OCI-LY7 (cell line): ENCODE results near the gene OSTC. TPM values are rescaled to one million over a fixed set of nuclear protein-coding genes. Genes with fewer than 3 reads are reported as not detected.

Experiments used
- BruUV-seq: library from RNA; stranded (reverse); fragments of 400-500 nt; replicated peaks from 2 replicates; lab custom pipeline; 2021; lab: Mats Ljungman, UMichigan
- CTCF ChIA-PET: fragments of 300-600 bp; sonication (Branson Sonifier 250); formaldehyde crosslinking; loops from one replicate; lab custom pipeline; 2022; ENCODE audit warnings: antibody characterized with exemption; ENCODE audit not compliant: unreplicated experiment; lab: Charles Lee
- POLR2A ChIA-PET: fragments of 300-600 bp; sonication (Branson Sonifier 250); formaldehyde crosslinking; loops from one replicate; lab custom pipeline; 2022; ENCODE audit warnings: antibody characterized with exemption; lab: Charles Lee
- DNase-seq: peaks from one replicate; pipeline ENCODE4 v3.0.0-alpha.2; 2015; ENCODE audit warnings: low spot score
- H2AFZ ChIP-seq: fragments of 200-600 bp; sonication (generic), shearing (Covaris generic); 2 replicates; pipeline ENCODE4 v1.6.1; 2014; ENCODE audit warnings: mild to moderate bottlenecking, antibody characterized with exemption, low read length, moderate library complexity
- H3K27ac ChIP-seq: fragments of 200-600 bp; sonication (generic); 2 replicates; pipeline ENCODE4 v1.5.1; 2014; ENCODE audit warnings: mixed run types, low read depth, mild to moderate bottlenecking, moderate library complexity, low read length, inconsistent platforms; ENCODE audit not compliant: poor library complexity, severe bottlenecking
- H3K36me3 ChIP-seq: fragments of 200-600 bp; sonication (generic); 2 replicates; pipeline ENCODE4 v1.6.1; 2014; ENCODE audit warnings: mild to moderate bottlenecking, antibody characterized with exemption, low read length, moderate library complexity, mixed read lengths; ENCODE audit not compliant: insufficient read depth
- H3K4me1 ChIP-seq: fragments of 200-600 bp; sonication (generic); 2 replicates; pipeline ENCODE4 v1.5.1; 2014; ENCODE audit warnings: mild to moderate bottlenecking, low read length; ENCODE audit not compliant: insufficient read depth, poor library complexity, severe bottlenecking
- H3K4me2 ChIP-seq: fragments of 200-600 bp; sonication (generic); 2 replicates; pipeline ENCODE4 v1.6.1; 2014; ENCODE audit warnings: mild to moderate bottlenecking, low read length
- H3K4me3 ChIP-seq: fragments of 200-600 bp; sonication (generic); 2 replicates; pipeline ENCODE4 v1.5.1; 2014; ENCODE audit warnings: mild to moderate bottlenecking, low read depth, low read length; ENCODE audit not compliant: poor library complexity, severe bottlenecking
- H3K79me2 ChIP-seq: fragments of 200-600 bp; sonication (generic); 2 replicates; pipeline ENCODE4 v1.6.1; 2016; ENCODE audit warnings: low read depth, mild to moderate bottlenecking, low read length, moderate library complexity, mixed read lengths; ENCODE audit not compliant: insufficient read depth
- H3K9me2 ChIP-seq: fragments of 200-600 bp; sonication (generic); 2 replicates; pipeline ENCODE4 v1.6.1; 2016; ENCODE audit warnings: mild to moderate bottlenecking, low read length, mixed read lengths; ENCODE audit not compliant: insufficient read depth
- H3K9me3 ChIP-seq: fragments of 200-600 bp; sonication (generic); 2 replicates; pipeline ENCODE4 v1.6.1; 2014; ENCODE audit warnings: mild to moderate bottlenecking, mixed run types, low read length, mixed read lengths
- H4K20me1 ChIP-seq: fragments of 200-600 bp; sonication (generic); 2 replicates; pipeline ENCODE4 v1.6.1; 2014; ENCODE audit warnings: mild to moderate bottlenecking, antibody characterized with exemption, low read length, moderate library complexity, mixed read lengths; ENCODE audit not compliant: insufficient read depth
- EZH2phosphoT487 ChIP-seq: fragments of 200-600 bp; sonication (generic); IDR thresholded peaks from 2 replicates; pipeline ENCODE4 v1.6.1; 2018; ENCODE audit warnings: low read depth, borderline replicate concordance, mild to moderate bottlenecking, mixed run types, antibody characterized with exemption, low read length, moderate library complexity, mixed read lengths
- intact Hi-C: fragments of 100-400 bp; cut with micrococcal nuclease; formaldehyde crosslinking; loops from one replicate; pipeline ENCODE4 v1.10.0; 2022; ENCODE audit not compliant: unreplicated experiment
- total RNA-seq, 2 experiments: library from RNA; depleted of rRNA in 1 of 2; stranded (reverse); fragments of >200 nt in 1 of 2; shearing (Covaris generic) in 1 of 2; gene quantifications; 2 replicates each; pipeline ENCODE4 v1.2.3, GENCODE V29; 2014 to 2022
- TF ChIP-seq, protein P1 (sequence below): fragments of 200-600 bp; sonication (generic); conservative IDR thresholded peaks from 2 replicates; pipeline ENCODE4 v1.5.1; 2014; ENCODE audit warnings: mild to moderate bottlenecking, antibody characterized with exemption, low read length, moderate library complexity, mixed read lengths

OSTC gene
- total RNA-seq, 2 experiments from 2014 or later: 78.4 to 110 TPM

DNA sequence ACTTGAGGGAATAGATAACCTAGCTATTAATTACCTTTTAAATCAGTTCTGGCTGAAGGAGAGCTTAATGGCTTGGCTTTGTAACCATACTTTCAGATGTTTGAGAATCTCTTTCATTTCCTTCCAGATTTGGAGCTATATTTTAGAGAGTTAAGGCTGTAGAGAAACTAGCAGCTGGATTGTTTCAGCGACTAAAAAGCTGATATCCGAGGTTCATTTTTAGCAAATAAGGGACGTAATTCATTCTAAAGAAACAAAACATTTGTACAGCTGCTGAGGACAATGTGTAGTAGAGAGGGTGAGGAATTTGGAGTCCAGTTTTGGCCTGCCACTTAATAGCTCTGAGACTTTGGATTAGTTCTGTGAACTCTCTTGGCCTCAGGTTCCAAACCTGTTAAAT, 12.2 kb downstream of the OSTC start:
- H3K9me3 ChIP-seq: no peaks in the 10 kb centered on the region
- H3K79me2 ChIP-seq: no peaks in the 10 kb centered on the region
- no peak overlapping the region for H2AFZ ChIP-seq
- H4K20me1 ChIP-seq: no peaks in the 10 kb centered on the region
- ChIA-PET POLR2A (interaction anchor here (1.0 to 3.8 kb wide), 2 partner anchors 12 to 16 kb away, joined by 3 to 12 read pairs; partner anchors contain the start of gene OSTC), CTCF (no interaction called here)
- no peaks in the 10 kb centered on the region for H3K9me2 ChIP-seq
- no peak overlapping the region for H3K27ac ChIP-seq
- intact Hi-C loops: no loop called here
- no peak overlapping the region for H3K4me3 ChIP-seq
- peaks cover 94% of the 10 kb centered on the region for H3K36me3 ChIP-seq
- no peak for TF ChIP-seq EZH2phosphoT487
- TF ChIP-seq, protein P1, sequence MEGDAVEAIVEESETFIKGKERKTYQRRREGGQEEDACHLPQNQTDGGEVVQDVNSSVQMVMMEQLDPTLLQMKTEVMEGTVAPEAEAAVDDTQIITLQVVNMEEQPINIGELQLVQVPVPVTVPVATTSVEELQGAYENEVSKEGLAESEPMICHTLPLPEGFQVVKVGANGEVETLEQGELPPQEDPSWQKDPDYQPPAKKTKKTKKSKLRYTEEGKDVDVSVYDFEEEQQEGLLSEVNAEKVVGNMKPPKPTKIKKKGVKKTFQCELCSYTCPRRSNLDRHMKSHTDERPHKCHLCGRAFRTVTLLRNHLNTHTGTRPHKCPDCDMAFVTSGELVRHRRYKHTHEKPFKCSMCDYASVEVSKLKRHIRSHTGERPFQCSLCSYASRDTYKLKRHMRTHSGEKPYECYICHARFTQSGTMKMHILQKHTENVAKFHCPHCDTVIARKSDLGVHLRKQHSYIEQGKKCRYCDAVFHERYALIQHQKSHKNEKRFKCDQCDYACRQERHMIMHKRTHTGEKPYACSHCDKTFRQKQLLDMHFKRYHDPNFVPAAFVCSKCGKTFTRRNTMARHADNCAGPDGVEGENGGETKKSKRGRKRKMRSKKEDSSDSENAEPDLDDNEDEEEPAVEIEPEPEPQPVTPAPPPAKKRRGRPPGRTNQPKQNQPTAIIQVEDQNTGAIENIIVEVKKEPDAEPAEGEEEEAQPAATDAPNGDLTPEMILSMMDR: no peak
- H3K4me2 ChIP-seq: no peak overlapping the region
- BruUV-seq: no TSS peak
- no peak for DNase-seq
- no peaks in the 10 kb centered on the region for H3K4me1 ChIP-seq

DNA sequence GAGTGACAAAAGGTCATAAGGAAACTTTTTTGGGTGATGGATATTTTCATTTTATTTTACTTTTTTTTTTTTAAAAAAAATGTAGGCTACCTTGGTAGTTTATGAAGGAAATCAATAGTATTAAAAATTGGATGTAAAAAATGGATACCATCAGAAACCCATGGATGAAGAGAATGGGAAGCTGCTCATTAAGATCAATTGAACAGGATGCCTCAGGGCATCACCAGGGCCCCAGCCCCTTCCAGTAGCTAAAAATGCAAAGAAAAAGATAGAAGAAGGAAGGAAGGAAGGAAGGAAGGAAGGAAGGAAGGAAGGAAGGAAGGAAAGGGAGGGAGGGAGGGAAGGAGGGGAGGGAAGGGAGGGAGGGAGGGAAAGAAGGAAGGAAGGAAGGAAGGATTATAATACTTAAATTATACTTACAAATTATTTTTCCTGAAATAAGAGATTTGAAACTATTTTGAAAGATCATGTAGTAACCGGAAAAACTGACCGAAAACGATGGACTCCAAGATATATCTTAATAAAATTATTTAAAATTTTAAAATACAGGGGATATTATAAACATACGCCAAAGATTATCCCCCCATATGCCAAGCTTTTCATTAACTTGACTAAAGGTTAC, 24.1 kb downstream of the OSTC start:
- DNase-seq: no peak
- no peaks in the 10 kb centered on the region for H3K4me1 ChIP-seq
- no peak for TF ChIP-seq EZH2phosphoT487
- TF ChIP-seq, protein P1: no peak
- POLR2A ChIA-PET: interaction anchor here (0.7 to 2.1 kb wide), 8 partner anchors 9 to 414 kb away, joined by 3 to 9 read pairs (median 5); partner anchors contain the start of gene OSTC
- no peak overlapping the region for H3K4me3 ChIP-seq
- BruUV-seq: no TSS peak
- peaks cover 29% of the 10 kb centered on the region; the same call in 1 of the 2 replicates for H3K36me3 ChIP-seq
- no peaks in the 10 kb centered on the region for H3K9me2 ChIP-seq
- intact Hi-C loops: no loop called here
- H3K79me2 ChIP-seq: no peaks in the 10 kb centered on the region
- no peak overlapping the region for H3K4me2 ChIP-seq
- CTCF ChIA-PET: no interaction called here
- no peak overlapping the region for H2AFZ ChIP-seq
- no peaks in the 10 kb centered on the region for H3K9me3 ChIP-seq
- no peak overlapping the region for H3K27ac ChIP-seq
- H4K20me1 ChIP-seq: no peaks in the 10 kb centered on the region

DNA sequence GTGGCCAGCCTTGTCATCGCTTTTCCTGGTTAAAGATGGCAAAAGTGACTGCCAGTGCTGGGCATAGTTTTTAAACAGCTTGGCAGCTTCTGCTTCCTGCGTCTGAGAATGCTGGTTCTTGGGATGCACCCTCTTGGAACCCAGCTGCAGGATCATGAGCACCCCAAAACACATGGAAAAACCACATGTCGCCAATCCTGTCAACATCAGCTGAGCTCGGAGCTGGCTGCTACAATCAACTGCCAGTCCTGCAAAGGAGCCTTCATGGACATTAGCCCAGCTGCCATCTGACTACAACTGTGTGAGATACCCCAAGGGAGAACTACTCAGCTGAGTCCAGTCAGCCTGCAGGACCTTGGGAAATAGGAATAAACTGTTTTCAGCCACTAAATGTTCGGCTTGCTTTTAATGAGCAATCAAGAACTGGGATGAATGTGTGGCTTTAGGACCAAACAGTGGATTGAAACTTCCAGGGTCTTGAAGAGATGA, 31.0 kb downstream of the OSTC start:
- CTCF ChIA-PET: no interaction called here
- peaks cover 7% of the 10 kb centered on the region; the same call in 1 of the 2 replicates for H3K36me3 ChIP-seq
- no peak overlapping the region for H3K4me3 ChIP-seq

More for the DNA sequence above, 31.0 kb downstream of the OSTC start:
- H3K79me2 ChIP-seq: no peaks in the 10 kb centered on the region
- H3K9me2 ChIP-seq: no peaks in the 10 kb centered on the region
- no peak overlapping the region for H3K27ac ChIP-seq
- no peak overlapping the region for H3K4me2 ChIP-seq
- no TSS peak for BruUV-seq
- no peak overlapping the region for H2AFZ ChIP-seq
- POLR2A ChIA-PET: interaction anchor here (0.6 to 1.5 kb wide), 3 partner anchors 10 to 689 kb away, joined by 3 to 4 read pairs (median 4); no protein-coding TSS in a partner anchor
- no peaks in the 10 kb centered on the region for H3K9me3 ChIP-seq
- no peak for DNase-seq
- no peaks in the 10 kb centered on the region for H3K4me1 ChIP-seq
- intact Hi-C loops: loop anchor here (10.0 kb wide), 2 partner anchors 613 to 723 kb away; no protein-coding TSS in a partner anchor
- H4K20me1 ChIP-seq: no peaks in the 10 kb centered on the region
- TF ChIP-seq, protein P1: no peak
- TF ChIP-seq EZH2phosphoT487: no peak
